ELR (cell line): ENCODE data around the gene XPO6.
A peak's percentile ranks its signal among the peaks of the same experiment; 100 is the strongest.
"Not testable (repeated sequence)": the region's sequence is repeated elsewhere in the genome, so short reads cannot be mapped to it uniquely, and the experiment has no call there.

Source experiments
- DNase-seq: peaks from one replicate; pipeline ENCODE4 v3.0.0-alpha.2; 2015; ENCODE audit warnings: low read depth

XPO6 gene

DNA sequence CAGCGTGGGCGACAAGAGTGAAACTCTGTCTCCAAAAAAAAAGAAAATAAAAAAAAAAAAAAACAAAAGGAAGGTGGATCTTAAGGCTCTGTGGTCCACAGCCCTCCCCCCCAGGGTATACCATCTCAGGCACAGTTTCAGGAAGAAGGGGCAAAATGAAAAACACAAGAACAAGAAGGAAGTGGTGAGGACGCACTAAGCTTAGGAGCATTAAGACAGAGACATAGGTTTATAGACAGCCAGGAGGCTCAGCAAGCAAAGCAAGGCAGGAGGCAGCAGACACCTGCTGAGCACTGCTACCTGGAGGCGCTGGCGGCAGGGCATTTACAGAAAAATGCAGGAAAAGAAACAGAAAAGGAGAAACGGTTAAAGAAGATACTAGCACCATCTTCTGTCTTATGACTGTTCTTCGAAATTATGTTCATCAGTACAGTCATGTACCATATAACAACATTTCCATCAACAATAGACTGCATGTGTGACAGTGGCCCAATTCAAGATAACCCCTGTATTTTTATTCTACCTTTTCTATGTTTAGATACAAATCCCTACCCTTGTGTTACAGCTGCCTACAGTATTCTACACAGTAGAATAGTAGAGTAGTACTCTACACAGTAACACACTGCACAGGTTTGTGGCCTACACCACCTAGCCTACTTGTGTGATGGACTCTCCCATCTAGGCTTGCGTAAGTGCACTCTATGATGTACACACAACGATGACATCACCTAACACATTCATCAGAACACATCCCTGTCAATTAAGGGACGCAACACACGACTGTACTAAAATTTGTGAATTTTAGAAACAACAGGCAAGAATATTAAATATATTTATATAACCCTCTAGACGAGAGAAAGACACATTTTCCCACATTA, 62.5 kb downstream of the XPO6 start:
- DNase-seq = no peak

DNA sequence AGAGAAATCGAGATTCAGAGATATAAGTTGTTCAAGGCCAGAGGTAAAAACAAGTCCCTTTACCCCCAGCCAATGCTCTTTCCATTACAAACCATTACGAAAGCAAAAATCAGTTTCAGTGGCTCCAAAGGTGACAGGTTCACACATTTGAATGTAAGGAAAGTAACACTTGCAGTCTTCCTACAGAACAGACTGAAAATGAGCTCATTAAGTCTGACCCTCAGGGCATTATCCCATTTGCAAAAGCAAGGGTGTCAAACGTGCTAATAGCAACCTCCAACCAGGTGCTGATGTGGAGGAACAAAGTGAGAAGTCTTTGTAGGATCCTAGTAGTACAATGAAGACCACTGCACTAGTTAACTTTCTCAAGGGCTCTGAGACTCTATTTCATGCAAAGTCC, 65.2 kb downstream of the XPO6 start:
- DNase-seq = no peak

DNA sequence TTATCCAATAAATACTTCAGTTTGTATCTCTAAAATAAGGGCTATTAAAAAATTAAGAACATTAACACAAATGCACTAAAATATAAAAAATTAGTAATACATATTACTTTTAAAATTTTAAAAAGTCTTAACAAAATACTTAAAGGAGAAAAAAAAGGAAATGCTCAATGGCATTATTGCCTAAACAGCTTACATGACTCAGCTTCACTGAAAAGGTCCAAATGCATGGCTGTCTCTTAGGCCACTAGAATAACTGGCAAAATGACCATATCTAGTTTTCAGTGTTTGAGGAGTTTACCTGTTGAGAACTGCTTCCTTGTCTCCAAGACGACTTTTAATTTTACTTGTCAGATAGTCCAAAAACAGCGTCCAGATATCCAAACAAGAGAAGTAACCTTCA, 66.0 kb downstream of the XPO6 start:
- DNase-seq = no peak

DNA sequence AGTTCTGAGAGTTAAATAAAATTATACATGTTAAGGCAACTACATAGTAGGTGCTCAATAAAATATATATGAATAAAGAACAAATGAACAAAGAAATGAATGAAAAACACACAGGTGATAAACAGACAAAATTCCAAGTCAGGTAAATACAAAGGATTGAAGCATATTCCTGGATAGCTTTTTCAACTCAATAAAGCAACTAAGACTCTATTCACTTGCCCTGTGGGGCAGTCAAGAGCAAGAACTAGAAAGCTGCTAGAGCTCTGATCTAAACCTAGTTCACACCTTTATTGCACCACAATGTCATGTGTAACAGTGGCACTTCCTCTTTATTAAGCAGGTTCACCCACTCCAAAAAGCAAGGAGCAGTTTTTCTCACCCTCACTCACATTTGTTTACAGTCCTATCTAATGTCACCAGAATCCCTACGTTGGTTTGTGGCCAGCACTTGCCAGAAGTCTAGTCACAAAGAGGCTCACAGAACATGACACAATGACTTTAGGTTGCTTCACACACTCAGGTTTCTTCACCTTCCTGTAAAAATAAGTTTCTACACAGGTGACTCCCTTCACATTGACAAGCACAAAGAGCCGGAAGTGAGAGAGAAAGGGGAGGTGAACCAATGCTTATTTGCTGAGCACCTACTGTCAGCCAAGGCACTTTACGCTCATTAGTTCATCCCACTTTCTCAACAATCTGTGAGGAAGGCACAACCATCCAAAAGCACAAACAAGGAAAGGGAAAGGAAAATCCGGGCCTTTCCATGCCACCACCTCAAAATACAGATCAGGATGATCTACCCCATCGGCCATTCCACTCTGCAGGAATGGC, 70.8 kb downstream of the XPO6 start:
- DNase-seq = no peak

DNA sequence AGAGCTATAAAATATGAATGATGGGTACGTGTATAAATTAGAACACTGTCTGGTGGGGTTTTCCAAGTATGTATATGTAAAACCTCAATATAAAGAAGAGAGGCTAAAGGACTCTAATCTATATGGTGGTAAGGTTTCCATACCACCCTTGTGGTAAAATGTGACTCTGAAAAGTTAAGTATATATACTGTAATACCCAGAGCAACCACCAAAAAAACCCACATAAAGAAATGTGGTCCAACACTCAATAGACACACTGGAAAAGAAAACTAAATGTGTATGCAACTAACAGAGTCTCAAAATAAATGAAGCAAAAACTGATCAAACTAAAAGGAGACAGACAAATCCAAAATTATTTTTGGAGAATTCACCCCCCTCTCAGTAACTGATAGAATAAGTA, 72.2 kb downstream of the XPO6 start:
- peak; percentile 26 for DNase-seq

DNA sequence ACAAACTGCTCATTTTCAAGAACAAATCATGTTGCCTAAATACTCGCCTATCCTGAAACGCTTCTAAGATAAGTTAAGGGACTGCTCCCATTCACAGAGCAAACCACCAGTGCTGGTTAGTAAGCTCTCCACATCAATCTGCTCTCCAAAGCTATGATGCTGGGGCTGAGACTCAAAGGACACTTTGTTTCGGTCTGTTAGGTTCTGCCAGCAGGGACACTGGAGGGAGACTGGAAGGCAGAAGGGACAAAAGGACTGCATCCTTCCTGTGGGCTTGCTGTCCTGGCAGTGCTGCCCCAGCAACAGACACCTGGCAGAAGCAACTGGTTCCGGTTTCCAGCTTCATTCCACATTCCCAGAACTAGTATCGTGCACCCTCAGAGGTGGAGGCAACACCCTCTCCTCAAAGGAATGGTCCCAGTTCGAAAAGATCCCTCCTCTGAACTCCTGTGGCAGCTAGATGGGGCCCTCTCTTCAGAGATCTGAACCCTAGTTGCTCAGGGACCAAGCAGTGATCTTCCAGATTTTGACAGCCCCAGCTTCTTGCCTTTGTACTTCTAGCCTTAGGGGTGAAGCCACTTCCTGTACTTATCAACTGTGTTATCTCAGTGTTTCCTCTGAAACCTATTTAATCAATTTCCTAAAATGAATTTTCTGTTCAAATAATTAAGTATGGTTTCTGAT, 74.9 kb downstream of the XPO6 start:
- DNase-seq = no peak

DNA sequence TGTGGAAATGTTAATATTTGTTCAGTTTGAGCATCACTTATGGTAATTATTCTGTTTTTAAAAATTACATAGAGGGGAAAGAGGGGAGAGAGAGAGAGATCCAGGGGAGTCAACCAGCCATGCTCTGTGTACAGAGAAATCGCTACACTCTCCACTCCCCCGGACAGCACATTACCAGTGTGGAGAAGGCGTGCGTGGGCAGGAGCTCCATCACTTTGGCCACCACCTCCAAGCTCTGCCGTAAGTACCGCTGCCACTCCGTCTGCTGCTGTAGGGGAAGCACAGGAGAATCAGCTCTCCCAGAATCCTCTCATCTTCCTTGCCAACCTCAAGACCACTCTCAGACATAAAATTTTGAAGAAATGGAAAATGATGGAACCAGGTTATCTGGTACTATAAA, 78.1 kb downstream of the XPO6 start:
- DNase-seq = no peak

DNA sequence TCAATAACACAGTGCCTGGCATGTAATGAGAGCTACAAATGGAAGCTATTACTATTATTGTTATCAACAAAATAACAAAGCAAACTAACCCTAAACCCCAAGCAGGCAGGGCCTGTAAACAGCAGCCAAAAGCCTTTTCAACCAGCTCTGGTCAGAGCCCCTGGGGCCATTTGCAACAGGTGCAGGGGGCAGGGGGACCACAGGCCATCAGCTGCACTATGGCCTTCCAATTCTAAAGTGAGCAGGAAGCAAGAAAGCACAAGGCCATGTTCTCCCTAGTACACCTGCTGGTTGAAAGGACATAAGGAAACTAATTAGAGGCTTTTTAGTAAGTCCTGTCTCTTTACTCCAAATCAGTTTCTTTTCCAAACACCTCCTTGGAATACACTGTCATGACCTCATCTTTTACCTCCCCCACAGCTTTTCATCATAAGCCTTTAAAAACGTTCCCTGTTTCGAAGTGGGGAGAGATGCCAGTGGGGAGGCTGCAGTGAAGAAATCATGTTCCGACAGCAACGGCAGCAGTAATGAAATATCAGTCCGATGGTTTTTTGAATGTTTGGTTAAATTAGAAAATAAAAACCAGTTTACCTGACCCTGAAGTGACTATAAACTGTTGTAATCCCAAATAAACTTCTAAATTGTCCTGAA, 79.9 kb downstream of the XPO6 start:
- DNase-seq = no peak

DNA sequence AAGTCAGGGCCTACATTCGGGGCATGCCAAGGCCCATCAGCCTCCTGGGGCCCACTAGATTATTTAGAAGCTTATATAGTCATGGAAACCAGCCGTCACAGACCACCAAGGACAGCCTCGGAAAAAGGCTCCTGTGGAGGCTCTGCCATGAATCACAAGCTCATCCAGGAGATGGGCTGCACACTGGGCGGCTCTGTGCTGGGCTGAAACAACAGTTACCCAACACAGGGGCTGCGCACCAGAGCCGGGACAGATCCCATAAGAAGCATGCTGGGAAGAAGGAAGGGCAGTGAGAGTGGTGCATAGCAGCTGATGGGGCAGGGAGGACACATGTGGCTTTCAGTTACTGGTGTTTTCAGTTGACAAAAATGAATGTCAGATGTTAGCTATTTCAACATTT, 80.6 kb downstream of the XPO6 start:
- DNase-seq = no peak

DNA sequence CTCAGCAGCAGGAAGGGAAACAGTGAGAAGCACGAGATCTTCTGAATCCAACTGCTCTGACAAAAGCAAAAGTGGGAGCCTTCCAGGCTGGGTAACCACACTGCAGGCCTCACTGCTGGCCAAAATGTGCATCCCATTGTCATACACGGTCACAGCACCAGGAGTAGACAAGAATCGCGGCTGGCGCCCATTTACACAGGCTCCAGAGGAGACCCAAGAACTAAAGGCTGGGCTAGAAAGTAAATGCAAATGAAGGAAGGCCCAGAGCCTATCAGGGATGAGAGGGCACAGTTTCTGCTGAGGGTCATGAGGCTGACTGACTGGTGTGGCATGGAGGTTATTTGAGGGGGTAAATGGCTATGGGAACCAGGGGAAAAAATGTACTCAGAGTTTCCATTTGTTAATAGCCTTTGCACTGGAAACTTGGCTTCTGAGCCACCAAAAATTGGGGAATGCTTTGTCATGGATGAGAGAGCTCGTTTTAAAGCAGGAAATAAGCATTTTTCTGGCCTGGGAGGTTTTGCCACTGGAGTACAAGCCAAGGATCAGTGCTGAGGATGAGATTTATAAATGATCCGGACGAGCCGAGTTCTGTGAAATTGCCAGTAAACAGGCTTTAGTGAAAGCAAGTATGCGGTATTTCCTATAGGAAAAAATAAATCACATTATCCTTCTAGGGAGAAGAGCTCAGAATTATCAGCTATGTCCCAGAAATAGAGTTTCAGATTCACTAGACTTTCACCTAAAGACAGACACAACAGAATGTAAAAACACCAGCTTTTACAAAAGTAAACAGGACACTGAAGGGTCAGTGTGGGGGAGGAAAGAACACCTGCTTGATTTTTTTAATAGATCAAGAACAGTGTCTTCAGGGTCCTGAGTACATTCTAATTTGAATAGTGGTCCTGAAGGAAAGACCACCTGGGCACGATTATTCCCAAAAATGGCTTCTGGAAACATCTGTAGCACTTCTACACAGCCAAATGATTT, 81.4 kb downstream of the XPO6 start:
- no peak for DNase-seq

DNA sequence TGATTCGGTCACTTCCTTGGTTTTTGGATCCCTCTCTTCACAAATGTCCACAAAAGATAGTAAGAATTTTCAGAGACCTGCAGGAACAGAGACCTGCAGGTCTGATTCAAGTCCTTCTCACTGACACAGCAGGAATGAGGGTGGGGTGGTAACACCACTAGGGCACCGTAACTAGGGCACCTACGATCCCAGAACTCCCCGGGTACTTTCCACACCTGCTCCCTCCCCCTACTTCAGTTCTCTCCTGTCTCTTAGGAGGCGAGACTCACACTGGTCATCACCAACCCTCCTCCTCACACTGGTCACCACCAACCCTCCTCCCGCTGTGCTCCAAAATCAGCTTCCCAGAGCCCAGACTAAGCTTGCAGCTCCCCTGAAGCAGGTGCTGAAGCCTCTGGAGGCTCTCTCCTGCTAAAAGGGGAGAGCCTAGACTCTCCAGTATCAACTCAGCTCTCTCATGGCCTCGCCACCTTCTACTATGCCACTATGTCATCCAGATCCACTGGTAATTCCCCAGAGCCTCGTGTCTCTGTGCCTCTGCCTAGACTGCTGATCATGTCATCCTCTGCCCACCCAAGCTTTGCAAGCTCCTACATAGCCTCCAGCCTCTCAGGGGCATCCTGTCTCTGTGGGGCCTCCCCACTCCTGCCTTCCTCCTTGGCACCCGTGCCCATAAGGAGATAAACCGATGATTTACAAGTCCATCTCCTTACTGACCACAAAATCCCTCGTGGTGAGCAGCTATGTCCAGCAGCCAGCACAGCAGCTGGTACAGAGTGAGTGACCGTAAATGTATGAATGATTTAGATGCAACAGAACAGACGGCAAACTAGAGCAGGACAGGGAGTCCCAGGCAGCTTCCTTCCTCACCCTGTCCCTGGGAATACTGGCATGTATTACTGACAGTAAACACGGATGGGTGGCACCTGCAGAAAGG, 84.8 kb downstream of the XPO6 start:
- DNase-seq = no peak

DNA sequence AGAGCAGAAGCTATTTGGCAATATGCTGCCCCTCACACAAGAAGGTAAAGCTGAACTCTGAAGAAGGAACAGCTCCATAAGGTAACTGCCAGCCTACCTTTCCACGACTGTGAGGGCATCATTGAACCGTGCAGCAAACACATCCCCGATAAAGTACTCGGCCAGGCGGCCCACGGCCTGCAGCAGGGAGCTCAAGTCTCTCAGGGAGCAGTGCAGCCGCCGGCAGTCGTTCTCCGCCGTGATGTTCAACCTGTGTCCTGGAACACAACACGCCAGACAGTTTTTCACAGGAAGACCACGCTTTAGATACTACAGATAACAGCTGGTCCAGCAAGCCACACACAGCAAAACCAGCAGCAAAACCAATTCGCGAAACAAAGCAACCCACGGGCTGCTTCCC, 86.2 kb downstream of the XPO6 start:
- DNase-seq = no peak

DNA sequence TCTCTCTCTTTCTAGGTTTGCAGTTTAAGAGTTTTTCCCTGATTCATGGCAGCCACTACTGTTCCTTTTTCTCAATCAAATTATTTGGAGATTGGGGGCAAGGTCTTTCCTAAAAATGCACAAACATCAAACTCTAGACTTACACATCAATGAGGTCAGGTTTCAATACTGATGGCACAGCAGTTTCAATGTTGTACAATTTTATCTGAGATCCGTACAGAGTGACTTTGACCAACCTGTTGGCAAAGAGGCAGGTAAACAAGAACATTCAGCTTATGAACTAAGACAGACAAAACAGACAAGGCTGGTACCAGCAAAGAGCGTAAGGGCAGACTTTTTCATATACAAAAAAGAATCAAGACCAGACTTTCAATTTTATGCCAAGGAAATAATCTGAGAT, 90.2 kb downstream of the XPO6 start:
- no peak for DNase-seq

DNA sequence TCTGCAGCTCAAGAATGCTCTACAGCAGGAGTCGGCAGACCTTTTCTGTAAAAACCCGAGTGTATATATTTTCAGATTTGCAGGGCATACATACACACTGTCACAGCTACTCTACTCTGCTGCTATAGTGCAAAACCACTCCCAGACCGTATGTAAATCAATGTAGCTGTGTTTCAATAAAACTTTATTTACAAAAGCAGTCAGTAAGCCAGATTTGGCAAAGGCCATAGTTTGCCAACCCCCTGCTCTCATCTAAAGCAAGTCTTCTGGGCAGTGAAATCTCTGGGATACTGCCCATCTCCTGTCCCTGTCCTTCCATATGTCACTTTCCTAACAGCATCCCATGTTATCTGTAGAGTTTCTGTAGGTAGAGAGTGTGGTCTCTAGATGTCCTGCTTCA, 91.0 kb downstream of the XPO6 start:
- DNase-seq = no peak

DNA sequence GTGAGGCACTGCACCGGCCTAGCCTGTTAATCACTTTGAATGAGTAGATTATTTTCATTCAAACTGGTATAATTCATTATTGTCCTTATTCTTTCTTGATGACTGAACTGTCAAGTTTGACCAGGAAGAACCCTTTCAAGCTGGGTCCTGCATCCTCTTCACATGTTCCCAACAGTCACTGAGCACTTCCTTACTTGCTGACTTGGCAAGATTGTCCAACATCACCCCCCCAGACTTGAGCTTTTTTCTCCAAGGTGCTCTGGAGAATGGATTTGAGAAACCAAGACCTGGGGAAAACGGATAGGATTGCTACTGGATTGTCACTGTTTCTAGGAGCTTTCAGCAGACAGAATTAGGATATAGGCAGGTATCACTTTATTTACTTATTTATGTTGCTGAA, 93.1 kb downstream of the XPO6 start:
- DNase-seq = no peak

DNA sequence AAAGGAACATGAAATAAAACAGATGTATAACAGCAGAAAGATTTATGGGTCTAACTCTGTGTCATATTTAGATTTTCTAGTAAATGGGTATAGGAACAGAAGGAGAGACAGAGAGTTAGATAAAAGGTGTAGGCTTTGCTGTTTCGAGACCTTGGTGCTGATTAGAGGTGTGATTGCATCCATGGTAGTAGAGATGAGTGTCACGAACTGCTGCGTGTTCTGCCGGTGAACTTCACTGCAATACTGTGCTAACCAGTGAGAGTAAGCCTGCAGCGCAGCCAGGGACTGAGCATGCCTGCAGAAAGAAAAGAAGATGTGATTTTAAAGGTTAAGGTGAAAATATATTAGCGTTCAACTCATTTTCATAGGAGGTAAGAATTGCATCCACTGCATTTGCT, 94.6 kb downstream of the XPO6 start:
- no peak for DNase-seq

DNA sequence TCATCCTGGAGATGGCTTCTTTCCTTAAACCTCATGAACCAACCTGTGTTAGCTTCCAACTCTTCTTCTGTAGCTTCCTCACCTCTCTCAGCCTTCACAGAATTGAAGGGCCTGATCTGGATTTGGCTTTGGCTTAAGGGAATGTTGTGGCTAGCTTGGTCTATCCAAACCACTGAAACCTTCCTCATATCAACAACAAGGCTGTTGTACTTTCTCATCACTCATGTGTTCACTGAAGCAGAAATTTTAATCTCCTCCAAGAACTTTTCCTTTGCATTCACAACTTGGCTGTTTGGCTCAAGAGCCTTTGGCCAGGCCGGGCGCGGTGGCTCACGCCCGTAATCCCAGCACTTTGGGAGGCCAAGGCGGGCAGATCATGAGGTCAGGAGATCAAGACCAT, 95.9 kb downstream of the XPO6 start:
- DNase-seq = not testable (repeated sequence)

DNA sequence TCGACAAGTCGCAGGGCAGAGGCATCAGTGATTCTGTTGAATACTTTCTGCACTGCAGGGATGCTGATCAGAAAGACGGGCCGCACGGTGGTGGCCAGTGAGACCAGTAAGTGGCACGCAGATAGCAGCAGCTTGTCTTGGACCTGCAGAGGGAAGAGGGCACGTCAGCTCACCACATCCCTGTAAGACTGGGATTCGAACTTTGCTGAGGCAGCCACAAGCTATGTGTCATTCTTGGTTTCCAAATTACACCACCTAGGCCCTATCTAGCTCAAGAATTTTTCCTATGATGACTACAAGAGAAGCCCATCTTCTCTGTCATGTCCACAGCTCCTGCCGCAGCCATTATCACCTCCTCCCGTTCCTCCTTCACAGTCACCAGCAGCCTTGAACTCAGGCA, 98.9 kb downstream of the XPO6 start:
- DNase-seq = no peak

DNA sequence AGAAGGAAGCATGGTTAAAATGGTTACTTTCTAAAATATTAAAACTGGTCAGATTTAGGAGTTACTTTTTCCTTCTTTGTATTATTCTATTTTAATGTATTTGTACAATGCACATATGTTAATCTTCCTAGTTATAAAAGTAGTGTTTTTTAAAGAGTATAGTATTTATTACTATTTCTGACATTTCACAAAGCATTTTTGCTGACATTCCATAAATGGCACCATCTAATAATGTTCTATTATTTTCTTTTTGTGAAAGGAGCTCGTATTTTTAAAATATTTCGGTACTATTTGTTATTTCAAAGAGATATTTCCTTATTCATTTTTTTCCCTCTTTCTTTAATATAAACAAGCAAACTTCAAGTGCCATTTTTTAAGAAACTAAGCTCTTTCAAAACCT, 100.8 kb downstream of the XPO6 start:
- DNase-seq = no peak

DNA sequence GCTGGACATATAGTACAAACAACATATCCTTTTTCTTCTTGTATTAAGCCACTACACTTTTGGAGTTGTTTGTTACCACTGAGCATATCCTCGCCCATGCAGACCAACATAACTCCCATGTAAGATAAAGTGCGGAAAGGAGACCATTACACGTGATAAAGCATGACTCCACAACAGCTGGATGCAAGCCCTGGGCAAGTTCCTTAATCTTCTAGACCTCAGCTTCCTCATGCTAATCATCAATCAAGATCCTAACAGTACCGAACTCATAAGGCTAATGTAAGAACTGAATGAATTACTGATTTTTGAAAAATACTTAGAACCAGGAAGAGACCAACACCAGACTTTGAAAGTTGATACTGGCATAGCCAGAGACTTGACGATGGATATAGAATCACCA, 101.3 kb downstream of the XPO6 start:
- DNase-seq = no peak
